Suppressor macrophage treated with lipopolysaccharide for 1 hour (primary cell): ENCODE data around the gene MYL3.

Experiments used
- DNase-seq, 3 donors: peaks; one replicate each; pipeline ENCODE4 v3.0.0-alpha.2; 2020 to 2022

Gene MYL3

DNA sequence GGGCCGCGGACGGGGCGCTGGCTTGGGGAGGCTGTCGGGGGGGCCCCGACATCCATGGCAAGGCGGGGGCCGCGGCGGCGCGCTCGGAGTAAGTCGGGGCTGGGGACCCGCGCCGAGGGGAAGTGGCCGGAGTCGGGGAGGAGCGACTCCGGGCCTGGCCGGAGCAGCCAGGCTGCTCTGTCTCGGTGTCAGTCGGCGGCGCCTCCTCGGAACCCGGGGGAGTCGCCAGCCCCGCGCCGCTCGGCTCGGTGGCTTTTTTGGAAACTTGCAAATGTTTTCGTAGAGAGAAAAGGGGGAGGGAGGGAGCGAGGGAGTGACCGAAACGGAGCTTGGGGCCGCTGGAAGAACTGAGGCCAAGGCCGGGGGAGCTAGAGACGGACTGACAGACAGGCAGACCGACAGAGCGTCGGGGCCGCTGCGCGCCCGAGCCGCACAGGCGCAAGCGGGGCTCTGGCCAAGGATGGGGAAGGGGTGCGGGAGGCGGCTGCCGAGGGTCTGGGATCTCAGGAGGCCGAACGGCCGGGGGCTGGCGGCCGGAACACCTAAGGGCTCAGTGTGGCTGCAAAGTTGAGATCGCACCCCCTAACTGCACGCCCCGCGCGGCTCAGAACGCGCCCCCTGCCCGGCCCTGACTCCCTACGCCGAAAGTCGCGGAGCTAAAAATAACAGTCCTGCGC, 19.3 kb upstream of the MYL3 start:
- DNase-seq: peak; percentile 27 to 59 (median 42)

DNA sequence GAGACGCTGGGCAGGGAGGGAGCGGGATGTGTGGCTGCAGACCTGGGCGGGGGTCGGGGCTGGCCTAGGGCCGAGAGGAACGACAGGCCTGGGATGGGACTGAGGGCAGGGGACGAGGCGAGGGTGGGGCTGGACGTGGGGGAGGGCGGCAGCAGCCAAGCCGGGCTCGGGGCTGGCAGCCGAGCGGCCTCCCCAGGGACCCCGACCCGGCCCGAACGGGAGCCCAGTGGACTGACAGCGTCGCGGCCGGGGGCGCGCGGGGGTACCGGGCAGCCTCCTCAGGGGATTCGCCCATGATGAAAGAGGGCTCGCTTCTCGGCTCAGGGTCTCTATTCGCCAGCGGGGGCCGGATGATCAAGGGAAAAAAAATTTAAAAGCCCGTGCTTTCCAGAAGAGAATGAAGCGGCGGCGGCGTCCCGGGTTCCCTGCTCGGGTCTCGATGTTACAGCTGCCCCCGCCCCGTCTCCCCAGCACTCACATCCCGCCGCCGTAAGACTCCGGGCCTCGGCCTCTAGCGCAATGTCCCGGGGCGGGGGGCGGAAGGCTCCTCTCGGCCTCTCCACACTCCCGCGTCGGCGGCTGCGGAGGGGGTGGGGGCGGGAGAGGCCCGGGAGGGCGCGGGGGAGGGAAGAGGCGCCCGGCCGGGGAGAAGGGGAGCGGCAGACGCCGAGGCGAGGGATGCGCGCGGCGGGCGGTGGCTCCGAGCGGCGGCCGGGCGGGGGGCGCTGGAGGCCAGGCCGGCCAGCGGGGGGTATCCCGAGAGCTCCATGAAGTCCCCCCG, 18.5 kb upstream of the MYL3 start:
- peak in 2 of 3 donors; percentile 24 to 52 for DNase-seq

DNA sequence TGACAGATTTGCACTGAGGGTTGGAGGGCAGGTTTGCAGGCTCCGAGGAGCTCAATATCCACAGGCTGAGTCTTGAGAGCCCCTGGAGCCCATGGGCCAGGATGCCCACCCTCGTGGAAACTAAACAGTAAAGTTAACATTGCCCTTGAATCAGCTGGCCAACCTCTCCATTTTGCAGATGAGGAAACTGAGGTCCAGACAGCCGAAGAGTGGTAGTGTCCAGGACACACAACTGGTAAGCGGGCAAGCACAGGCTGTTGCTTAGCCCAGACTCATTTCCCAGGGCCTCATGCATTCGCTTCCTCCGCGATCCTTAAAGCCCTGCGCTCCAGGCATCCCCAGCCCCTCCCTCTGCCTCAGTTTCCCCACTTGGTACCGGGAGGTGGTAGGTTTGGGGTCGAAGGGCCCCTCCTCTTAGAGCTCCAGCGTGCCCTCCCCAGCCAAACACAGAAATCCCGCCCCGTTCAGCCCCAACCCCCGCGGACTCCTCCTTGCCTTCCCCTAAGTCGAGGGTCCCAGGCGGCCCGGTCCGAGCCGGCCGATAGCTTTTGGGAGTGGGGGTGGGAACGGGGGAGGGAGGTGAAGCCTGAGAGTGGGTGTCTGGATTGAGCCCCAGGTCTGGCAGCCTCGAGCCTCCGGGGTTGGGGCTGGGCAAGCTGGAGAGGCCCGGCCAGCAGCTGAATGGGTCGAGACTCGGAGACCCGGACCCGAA, 17.8 kb upstream of the MYL3 start:
- no peak for DNase-seq

- DNase-seq: peak in 2 of 3 donors; percentile 13 to 14
Observed at GRCh38 chr3:46878781-46879436, 15.7 kb upstream of the MYL3 start.

DNA sequence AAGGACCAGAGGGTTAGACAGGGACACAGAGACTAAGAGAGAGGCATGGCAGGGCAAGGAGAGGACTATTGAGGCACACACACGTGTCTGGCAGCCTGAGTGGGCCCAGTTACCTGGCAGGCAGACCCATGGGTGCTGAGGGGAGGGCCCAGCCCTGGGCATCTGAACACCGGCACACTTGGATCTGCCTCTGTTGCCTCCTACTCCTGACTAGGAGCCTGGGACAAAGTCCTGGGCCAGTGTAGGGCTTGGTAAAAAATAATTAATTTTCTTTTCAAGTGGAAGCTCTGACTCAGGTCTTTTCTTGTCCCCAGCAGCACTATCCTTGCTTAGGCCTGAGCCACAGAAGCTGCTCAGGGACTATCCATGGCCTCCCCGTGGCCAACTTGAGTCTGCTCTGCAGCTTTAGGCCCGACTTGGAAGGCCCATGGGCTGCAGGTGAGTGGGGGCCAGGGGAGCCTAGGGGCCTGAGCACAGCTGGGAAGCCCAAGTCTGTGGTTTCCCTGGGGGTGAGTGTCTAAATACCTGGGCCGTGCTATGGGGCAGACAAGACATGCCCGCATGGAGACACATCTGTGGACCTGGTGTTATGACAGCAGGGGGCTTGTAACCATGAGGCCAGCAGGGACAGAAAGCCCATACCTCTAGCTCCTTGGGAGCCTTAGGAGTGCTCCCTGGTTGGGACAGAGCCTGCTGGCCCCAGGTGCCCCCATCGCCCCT, 14.3 kb upstream of the MYL3 start, which contains the start of gene PTH1R:
Gene PTH1R (plus strand): TSS at position 316 of the 720 bp plus-strand sequence. CDS start 5,839 bp downstream, outside the sequence.
- no peak for DNase-seq

- DNase-seq: no peak
Observed at GRCh38 chr3:46876313-46877300, 13.4 kb upstream of the MYL3 start.

GRCh38 chr3:46875560-46875959, 12.3 kb upstream of the MYL3 start:
- no peak for DNase-seq

DNA sequence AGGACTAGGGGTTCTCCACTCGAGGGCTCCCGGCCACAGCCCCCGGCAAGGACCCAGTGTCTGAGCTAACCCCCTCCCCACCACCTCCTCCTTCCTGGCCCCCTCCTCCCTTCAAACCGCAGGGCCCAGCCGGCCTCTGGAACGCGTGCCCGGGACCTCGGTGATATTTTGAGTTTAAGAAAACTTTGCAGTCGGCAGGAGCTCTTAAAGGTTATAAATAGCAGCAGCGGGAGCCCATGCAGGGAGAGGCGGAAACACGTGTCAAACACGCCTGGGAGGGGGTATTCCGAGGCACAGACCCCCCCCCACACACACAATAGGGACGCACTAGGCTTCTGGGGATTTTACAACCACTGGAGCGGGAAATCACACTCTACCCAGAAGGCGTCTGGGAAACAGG, 11.2 kb upstream of the MYL3 start:
- DNase-seq: peak in 2 of 3 donors; percentile 13 to 28

DNA sequence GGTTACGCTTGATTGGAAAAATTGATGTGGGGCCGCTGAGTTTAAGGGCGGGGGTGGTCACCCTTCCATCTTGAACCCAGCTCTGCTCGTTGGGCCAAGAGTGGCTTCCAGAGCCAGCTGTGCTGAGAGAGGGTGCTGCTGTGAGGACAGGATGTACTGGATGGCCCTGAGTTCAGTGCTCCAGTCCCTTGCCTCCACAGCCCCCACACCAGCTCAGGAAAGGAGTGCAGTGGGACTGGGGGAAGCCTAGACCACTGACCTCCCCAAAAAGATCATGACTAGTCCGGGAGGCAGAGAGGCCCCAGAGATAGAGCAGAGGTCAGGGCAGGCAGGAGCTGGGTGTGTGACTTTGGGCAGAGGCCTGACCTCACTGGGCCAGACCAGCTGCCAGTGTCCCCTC, 10.3 kb upstream of the MYL3 start:
- DNase-seq: no peak

- no peak for DNase-seq
Observed at GRCh38 chr3:46871222-46871621, 8.0 kb upstream of the MYL3 start.

DNA sequence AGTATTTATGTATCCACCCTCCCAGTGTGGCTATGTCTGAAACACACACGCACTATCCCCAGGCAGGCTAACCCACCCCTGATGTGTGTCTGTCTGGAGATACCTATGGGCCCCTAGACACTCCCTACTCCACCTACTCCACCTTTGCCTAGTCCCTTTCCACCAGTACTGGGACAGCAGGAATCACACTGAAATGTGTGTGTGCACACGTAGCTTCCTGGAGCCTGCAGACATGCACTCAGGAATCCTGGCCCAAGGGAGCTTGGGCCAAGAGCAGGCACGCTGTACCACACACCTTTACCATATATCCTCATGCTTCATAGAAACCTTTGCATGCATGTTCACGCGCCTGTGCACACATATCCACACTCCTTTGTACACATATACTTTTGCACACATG, 7.4 kb upstream of the MYL3 start:
- DNase-seq: no peak

GRCh38 chr3:46869440-46869839, 6.2 kb upstream of the MYL3 start:
- DNase-seq: no peak

DNA sequence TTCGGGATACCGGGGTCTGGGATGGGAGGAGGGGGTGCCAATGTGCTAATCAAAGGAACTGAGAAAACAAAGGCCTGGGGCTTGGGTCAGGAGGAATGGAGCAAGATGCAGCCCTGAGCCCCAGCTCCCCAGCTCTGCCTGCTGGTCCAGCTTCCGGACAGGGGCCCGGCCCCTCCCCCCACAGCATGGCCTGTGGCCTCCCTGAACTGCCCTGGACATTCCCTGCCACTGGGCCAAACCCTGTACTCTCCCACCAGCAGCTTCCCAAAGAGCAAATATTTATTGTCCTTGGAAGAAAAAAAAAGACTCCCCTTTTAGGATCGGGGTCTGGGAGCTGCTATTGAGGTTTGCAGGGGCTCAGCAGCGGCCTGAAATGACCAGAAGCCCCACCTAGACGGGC, 5.7 kb upstream of the MYL3 start:
- DNase-seq: no peak

GRCh38 chr3:46868287-46868686, 5.0 kb upstream of the MYL3 start:
- DNase-seq: no peak

DNA sequence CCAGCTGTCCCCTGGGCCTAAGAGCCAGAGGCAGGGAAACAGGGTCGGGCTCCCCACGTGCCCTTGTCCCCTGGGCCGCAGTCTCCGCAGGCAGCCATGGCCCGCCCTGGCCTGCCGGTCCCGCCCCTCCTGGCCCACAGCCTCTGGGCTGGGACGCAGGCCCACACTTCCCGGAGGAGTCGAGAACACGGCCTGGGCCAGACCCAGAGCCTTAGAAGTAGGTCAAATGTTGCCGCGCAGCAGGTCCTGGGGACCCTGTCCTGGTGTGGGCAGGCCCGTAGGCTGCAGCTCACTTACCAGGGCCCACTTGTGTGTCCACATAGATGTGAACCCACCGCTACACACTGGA, 4.3 kb upstream of the MYL3 start:
- DNase-seq: no peak

- DNase-seq: peak; percentile 73 to 92 (median 83)
Observed at GRCh38 chr3:46866720-46867549, 3.7 kb upstream of the MYL3 start.

DNA sequence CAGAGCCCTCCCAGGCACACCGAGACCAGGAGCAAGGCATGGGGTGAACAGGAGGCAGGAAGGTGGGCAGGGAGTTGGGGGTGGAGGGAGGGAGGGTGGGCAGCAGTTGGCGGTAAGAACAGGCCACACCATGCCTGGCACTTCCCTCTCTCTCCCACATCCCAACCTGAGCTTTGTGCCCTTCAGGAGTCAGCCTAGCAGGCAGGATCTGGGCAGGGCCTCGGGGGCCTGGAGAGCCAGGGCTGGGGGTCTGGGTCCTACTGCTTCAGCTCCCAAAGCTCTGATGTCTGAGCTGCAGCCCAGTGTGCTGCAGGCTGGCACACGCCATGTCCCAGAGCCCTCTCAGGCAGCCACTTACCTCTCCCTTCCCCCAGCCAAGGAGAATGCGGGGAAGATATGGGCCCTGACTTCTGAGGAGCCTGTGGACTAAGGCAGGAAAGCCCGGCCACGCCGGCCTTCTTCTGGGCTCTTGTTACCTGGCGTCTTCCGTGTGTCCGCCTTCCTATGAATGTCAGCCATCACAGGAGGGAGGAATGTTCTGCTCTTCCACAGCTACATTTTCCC, 2.9 kb upstream of the MYL3 start:
- DNase-seq: no peak

DNA sequence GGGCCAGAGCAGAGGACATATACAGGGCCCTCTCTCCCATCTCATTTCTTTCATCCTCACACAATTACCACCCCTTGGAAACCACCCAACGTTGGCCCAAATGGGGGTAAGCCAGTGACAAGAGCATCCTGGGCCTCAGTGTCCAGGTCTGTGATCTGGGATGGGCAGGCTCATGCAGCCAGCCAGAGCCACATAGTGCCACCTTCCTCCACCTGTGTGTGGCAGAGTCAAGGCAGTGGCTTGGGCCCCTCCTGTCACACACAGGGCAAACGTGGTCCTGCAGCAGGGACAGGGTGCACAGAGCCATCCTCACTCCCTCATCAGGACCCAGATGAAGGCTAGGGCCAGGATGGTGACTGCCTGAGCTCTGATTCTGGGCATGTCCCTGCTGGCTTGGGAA, 2.3 kb upstream of the MYL3 start:
- DNase-seq: no peak

DNA sequence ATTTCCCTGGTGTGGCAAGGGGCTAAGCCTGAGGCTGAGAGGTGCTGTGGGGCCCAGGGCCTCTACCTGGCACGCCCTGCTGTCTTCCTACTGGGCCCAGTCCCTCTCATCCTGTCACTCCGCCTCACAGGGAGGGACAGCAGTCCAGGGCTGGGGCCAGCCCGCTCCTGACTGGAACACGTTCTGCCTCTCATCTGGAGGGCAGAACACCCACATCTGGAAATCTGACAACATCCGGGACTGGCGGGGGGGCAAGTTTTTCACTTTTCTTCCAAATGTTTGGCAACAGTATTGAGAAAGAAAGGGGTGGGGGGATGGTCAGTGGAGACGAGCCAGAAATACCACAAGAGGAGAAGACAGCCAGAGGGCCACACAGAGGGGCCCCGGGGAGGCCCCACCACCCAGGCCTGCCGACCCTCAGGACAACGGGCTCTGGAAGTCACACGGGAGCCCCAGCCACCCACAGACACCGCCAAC, 1.8 kb upstream of the MYL3 start:
- DNase-seq: peak in 2 of 3 donors; percentile 44 to 54
